OCI-LY7 (cell line): Measurements from ENCODE around the gene AMMECR1. TPM values are rescaled to one million over a fixed set of nuclear protein-coding genes. Genes with fewer than 3 reads are reported as not detected.
A peak's percentile ranks its signal among the peaks of the same experiment; 100 is the strongest.

Experiments used
- BruUV-seq: library from RNA; stranded (reverse); fragments of 400-500 nt; replicated peaks from 2 replicates; lab custom pipeline; 2021; lab: Mats Ljungman, UMichigan
- CTCF ChIA-PET: fragments of 300-600 bp; sonication (Branson Sonifier 250); formaldehyde crosslinking; loops from one replicate; lab custom pipeline; 2022; ENCODE audit warnings: antibody characterized with exemption; ENCODE audit not compliant: unreplicated experiment; lab: Charles Lee
- POLR2A ChIA-PET: fragments of 300-600 bp; sonication (Branson Sonifier 250); formaldehyde crosslinking; loops from one replicate; lab custom pipeline; 2022; ENCODE audit warnings: antibody characterized with exemption; lab: Charles Lee
- DNase-seq: peaks from one replicate; pipeline ENCODE4 v3.0.0-alpha.2; 2015; ENCODE audit warnings: low spot score
- H2AFZ ChIP-seq: fragments of 200-600 bp; sonication (generic), shearing (Covaris generic); 2 replicates; pipeline ENCODE4 v1.6.1; 2014; ENCODE audit warnings: mild to moderate bottlenecking, antibody characterized with exemption, low read length, moderate library complexity
- H3K27ac ChIP-seq: fragments of 200-600 bp; sonication (generic); 2 replicates; pipeline ENCODE4 v1.5.1; 2014; ENCODE audit warnings: mixed run types, low read depth, mild to moderate bottlenecking, moderate library complexity, low read length, inconsistent platforms; ENCODE audit not compliant: poor library complexity, severe bottlenecking
- H3K36me3 ChIP-seq: fragments of 200-600 bp; sonication (generic); 2 replicates; pipeline ENCODE4 v1.6.1; 2014; ENCODE audit warnings: mild to moderate bottlenecking, antibody characterized with exemption, low read length, moderate library complexity, mixed read lengths; ENCODE audit not compliant: insufficient read depth
- H3K4me1 ChIP-seq: fragments of 200-600 bp; sonication (generic); 2 replicates; pipeline ENCODE4 v1.5.1; 2014; ENCODE audit warnings: mild to moderate bottlenecking, low read length; ENCODE audit not compliant: insufficient read depth, poor library complexity, severe bottlenecking
- H3K4me2 ChIP-seq: fragments of 200-600 bp; sonication (generic); 2 replicates; pipeline ENCODE4 v1.6.1; 2014; ENCODE audit warnings: mild to moderate bottlenecking, low read length
- H3K4me3 ChIP-seq: fragments of 200-600 bp; sonication (generic); 2 replicates; pipeline ENCODE4 v1.5.1; 2014; ENCODE audit warnings: mild to moderate bottlenecking, low read depth, low read length; ENCODE audit not compliant: poor library complexity, severe bottlenecking
- H3K79me2 ChIP-seq: fragments of 200-600 bp; sonication (generic); 2 replicates; pipeline ENCODE4 v1.6.1; 2016; ENCODE audit warnings: low read depth, mild to moderate bottlenecking, low read length, moderate library complexity, mixed read lengths; ENCODE audit not compliant: insufficient read depth
- H3K9me2 ChIP-seq: fragments of 200-600 bp; sonication (generic); 2 replicates; pipeline ENCODE4 v1.6.1; 2016; ENCODE audit warnings: mild to moderate bottlenecking, low read length, mixed read lengths; ENCODE audit not compliant: insufficient read depth
- H3K9me3 ChIP-seq: fragments of 200-600 bp; sonication (generic); 2 replicates; pipeline ENCODE4 v1.6.1; 2014; ENCODE audit warnings: mild to moderate bottlenecking, mixed run types, low read length, mixed read lengths
- H4K20me1 ChIP-seq: fragments of 200-600 bp; sonication (generic); 2 replicates; pipeline ENCODE4 v1.6.1; 2014; ENCODE audit warnings: mild to moderate bottlenecking, antibody characterized with exemption, low read length, moderate library complexity, mixed read lengths; ENCODE audit not compliant: insufficient read depth
- CTCF ChIP-seq: fragments of 200-600 bp; sonication (generic); conservative IDR thresholded peaks from 2 replicates; pipeline ENCODE4 v1.5.1; 2014; ENCODE audit warnings: mild to moderate bottlenecking, antibody characterized with exemption, low read length, moderate library complexity, mixed read lengths
- EZH2phosphoT487 ChIP-seq: fragments of 200-600 bp; sonication (generic); IDR thresholded peaks from 2 replicates; pipeline ENCODE4 v1.6.1; 2018; ENCODE audit warnings: low read depth, borderline replicate concordance, mild to moderate bottlenecking, mixed run types, antibody characterized with exemption, low read length, moderate library complexity, mixed read lengths
- intact Hi-C: fragments of 100-400 bp; cut with micrococcal nuclease; formaldehyde crosslinking; loops from one replicate; pipeline ENCODE4 v1.10.0; 2022; ENCODE audit not compliant: unreplicated experiment
- total RNA-seq, 2 experiments: library from RNA; depleted of rRNA in 1 of 2; stranded (reverse); fragments of >200 nt in 1 of 2; shearing (Covaris generic) in 1 of 2; gene quantifications; 2 replicates each; pipeline ENCODE4 v1.2.3, GENCODE V29; 2014 to 2022

The AMMECR1 gene
- total RNA-seq, 2 experiments from 2014 or later = 19.1 to 32.3 TPM

- no peaks in the 10 kb centered on the region for H3K9me3 ChIP-seq
- H4K20me1 ChIP-seq = 0 out of 2 replicates have a peak, but pooled peaks cover 5% of the 10 kb centered on the region
- peaks cover 14% of the 10 kb centered on the region for H3K79me2 ChIP-seq
- H2AFZ ChIP-seq = peak overlapping the region; percentile 83
- BruUV-seq = no TSS peak
- TF ChIP-seq CTCF = no peak
- TF ChIP-seq EZH2phosphoT487 = no peak
- ChIA-PET POLR2A (interaction anchor here (0.6 to 2.9 kb wide), 3 partner anchors 9 to 87 kb away, joined by 3 to 9 read pairs (median 4); no protein-coding TSS in a partner anchor), CTCF (no interaction called here)
- H3K27ac ChIP-seq = peak overlapping the region; percentile 59
- no peaks in the 10 kb centered on the region for H3K9me2 ChIP-seq
- H3K4me3 ChIP-seq = peak overlapping the region; percentile 25
- H3K4me2 ChIP-seq = peak overlapping the region; percentile 73
- H3K4me1 ChIP-seq = peaks cover 46% of the 10 kb centered on the region
- DNase-seq = no peak
- intact Hi-C loops = loop anchor here (1.0 kb wide), 1 partner anchor 20 kb away; no protein-coding TSS in a partner anchor
- H3K36me3 ChIP-seq = no peaks in the 10 kb centered on the region
Measured at GRCh38 chrX:110321081-110321480, 3.2 kb upstream of the AMMECR1 start.

GRCh38 chrX:110320381-110320987 lies 2.6 kb upstream of the AMMECR1 start:
- DNase-seq = no peak
- Histone ChIP-seq H3K36me3 (no peaks in the 10 kb centered on the region), H3K9me3 (no peaks in the 10 kb centered on the region), H3K9me2 (no peaks in the 10 kb centered on the region), H3K4me1 (peaks cover 52% of the 10 kb centered on the region), H4K20me1 (peaks cover 11% of the 10 kb centered on the region; the same call in 1 of the 2 replicates), H3K4me2 (peak overlapping the region; percentile 73), H3K79me2 (peaks cover 19% of the 10 kb centered on the region), H3K27ac (peak overlapping the region; percentile 59), H3K4me3 (peak overlapping the region; percentile 25), H2AFZ (peak overlapping the region; percentile 83)
- no TSS peak for BruUV-seq
- ChIA-PET POLR2A (interaction anchor here (0.6 to 2.9 kb wide), 3 partner anchors 10 to 88 kb away, joined by 3 to 9 read pairs (median 4); no protein-coding TSS in a partner anchor), CTCF (no interaction called here)
- intact Hi-C loops = no loop called here
- no peak for TF ChIP-seq EZH2phosphoT487
- TF ChIP-seq CTCF = no peak

GRCh38 chrX:110318664-110318968 lies 731 bp upstream of the AMMECR1 start:
- POLR2A ChIA-PET = interaction anchor here (0.7 to 1.7 kb wide), 8 partner anchors 11 to 117 kb away, joined by 3 to 8 read pairs (median 3); partner anchors contain the start of gene RTL9
- CTCF ChIA-PET = interaction anchor here (1.4 kb wide), 1 partner anchor 23 kb away, joined by 3 read pairs; no protein-coding TSS in a partner anchor

More at GRCh38 chrX:110318664-110318968, 731 bp upstream of the AMMECR1 start:
- Histone ChIP-seq H3K4me2 (peak overlapping the region; percentile 73), H3K9me3 (no peaks in the 10 kb centered on the region), H3K36me3 (no peaks in the 10 kb centered on the region), H3K27ac (peak overlapping the region; percentile 76), H3K79me2 (peaks cover 37% of the 10 kb centered on the region), H4K20me1 (peaks cover 20% of the 10 kb centered on the region; the same call in 1 of the 2 replicates), H3K4me3 (peak overlapping the region; percentile 91), H2AFZ (peak overlapping the region; percentile 90; the same call in 1 of the 2 replicates), H3K9me2 (no peaks in the 10 kb centered on the region), H3K4me1 (peaks cover 67% of the 10 kb centered on the region)
- TF ChIP-seq EZH2phosphoT487 = no peak
- TF ChIP-seq CTCF = no peak
- TSS peak; percentile 92 for BruUV-seq
- intact Hi-C loops = loop anchor here (5.0 kb wide), 1 partner anchor 151 kb away; no protein-coding TSS in a partner anchor
- peak; percentile 60 for DNase-seq
